Measurements from ENCODE around the gene UBXN1.

DNA sequence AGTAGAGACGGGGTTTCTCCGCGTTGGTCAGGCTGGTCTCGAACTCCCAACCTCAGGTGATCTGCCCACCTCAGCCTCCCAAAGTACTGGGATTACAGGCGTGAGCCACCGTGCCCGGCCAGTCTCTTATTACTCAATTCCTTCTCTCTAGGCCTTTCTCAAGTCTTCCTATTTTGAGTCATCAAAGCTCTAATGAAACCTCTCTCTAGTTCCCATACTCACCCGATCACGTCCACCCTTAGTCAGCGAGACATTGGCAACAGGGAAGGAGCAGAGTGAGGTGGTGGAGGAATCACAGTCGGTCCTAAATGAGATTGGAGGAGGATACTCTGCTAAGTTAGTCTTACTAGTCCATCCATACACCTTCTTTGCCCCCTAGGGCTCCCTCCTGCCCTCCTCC lies 23.4 kb upstream of the UBXN1 start:
- TF ChIP-seq, protein P1, sequence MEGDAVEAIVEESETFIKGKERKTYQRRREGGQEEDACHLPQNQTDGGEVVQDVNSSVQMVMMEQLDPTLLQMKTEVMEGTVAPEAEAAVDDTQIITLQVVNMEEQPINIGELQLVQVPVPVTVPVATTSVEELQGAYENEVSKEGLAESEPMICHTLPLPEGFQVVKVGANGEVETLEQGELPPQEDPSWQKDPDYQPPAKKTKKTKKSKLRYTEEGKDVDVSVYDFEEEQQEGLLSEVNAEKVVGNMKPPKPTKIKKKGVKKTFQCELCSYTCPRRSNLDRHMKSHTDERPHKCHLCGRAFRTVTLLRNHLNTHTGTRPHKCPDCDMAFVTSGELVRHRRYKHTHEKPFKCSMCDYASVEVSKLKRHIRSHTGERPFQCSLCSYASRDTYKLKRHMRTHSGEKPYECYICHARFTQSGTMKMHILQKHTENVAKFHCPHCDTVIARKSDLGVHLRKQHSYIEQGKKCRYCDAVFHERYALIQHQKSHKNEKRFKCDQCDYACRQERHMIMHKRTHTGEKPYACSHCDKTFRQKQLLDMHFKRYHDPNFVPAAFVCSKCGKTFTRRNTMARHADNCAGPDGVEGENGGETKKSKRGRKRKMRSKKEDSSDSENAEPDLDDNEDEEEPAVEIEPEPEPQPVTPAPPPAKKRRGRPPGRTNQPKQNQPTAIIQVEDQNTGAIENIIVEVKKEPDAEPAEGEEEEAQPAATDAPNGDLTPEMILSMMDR (IDR thresholded peaks at IDR 0.05) = no peak
- TF ChIP-seq, protein P2, sequence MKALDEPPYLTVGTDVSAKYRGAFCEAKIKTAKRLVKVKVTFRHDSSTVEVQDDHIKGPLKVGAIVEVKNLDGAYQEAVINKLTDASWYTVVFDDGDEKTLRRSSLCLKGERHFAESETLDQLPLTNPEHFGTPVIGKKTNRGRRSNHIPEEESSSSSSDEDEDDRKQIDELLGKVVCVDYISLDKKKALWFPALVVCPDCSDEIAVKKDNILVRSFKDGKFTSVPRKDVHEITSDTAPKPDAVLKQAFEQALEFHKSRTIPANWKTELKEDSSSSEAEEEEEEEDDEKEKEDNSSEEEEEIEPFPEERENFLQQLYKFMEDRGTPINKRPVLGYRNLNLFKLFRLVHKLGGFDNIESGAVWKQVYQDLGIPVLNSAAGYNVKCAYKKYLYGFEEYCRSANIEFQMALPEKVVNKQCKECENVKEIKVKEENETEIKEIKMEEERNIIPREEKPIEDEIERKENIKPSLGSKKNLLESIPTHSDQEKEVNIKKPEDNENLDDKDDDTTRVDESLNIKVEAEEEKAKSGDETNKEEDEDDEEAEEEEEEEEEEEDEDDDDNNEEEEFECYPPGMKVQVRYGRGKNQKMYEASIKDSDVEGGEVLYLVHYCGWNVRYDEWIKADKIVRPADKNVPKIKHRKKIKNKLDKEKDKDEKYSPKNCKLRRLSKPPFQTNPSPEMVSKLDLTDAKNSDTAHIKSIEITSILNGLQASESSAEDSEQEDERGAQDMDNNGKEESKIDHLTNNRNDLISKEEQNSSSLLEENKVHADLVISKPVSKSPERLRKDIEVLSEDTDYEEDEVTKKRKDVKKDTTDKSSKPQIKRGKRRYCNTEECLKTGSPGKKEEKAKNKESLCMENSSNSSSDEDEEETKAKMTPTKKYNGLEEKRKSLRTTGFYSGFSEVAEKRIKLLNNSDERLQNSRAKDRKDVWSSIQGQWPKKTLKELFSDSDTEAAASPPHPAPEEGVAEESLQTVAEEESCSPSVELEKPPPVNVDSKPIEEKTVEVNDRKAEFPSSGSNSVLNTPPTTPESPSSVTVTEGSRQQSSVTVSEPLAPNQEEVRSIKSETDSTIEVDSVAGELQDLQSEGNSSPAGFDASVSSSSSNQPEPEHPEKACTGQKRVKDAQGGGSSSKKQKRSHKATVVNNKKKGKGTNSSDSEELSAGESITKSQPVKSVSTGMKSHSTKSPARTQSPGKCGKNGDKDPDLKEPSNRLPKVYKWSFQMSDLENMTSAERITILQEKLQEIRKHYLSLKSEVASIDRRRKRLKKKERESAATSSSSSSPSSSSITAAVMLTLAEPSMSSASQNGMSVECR (CRISPR knock-in tag; IDR thresholded peaks at IDR 0.05; ENCODE audit: borderline replicate concordance) = no peak
- TF ChIP-seq SP1 (CRISPR knock-in tag; conservative IDR thresholded peaks at IDR 0.05) (no peak), PRDM15 (CRISPR knock-in tag; IDR thresholded peaks at IDR 0.05) (no peak), ZBTB43 (CRISPR knock-in tag; IDR thresholded peaks at IDR 0.05) (no peak), CREB1 (CRISPR knock-in tag; IDR thresholded peaks at IDR 0.05) (no peak), NFYB (CRISPR knock-in tag; conservative IDR thresholded peaks at IDR 0.05; ENCODE audit: low read depth) (no peak), NFE2L1 (CRISPR knock-in tag; IDR thresholded peaks at IDR 0.05) (no peak), NR1H2 (CRISPR knock-in tag; IDR thresholded peaks at IDR 0.05) (no peak), CBFB (CRISPR knock-in tag; IDR thresholded peaks at IDR 0.05; ENCODE audit: low read depth) (no peak), USF1 (CRISPR knock-in tag; IDR thresholded peaks at IDR 0.05) (no peak), GABPB1 (CRISPR knock-in tag; IDR thresholded peaks at IDR 0.05) (no peak), ESRRA (CRISPR knock-in tag; IDR thresholded peaks at IDR 0.05; ENCODE audit: borderline replicate concordance) (no peak), ZNF121 (CRISPR knock-in tag; IDR thresholded peaks at IDR 0.05) (no peak)
